A172 (cell line): ENCODE measurements around the gene HEMK1. TPM values are rescaled to one million over a fixed set of nuclear protein-coding genes. Genes with fewer than 3 reads are reported as not detected.

Experiments
- DNase-seq: peaks from one replicate; pipeline ENCODE4 v3.0.0-alpha.2; 2015; ENCODE audit warnings: low spot score
- total RNA-seq: library from RNA; depleted of rRNA; stranded (reverse); fragments of >200 nt; shearing (Covaris generic); gene quantifications from 2 replicates; pipeline ENCODE4 v1.2.3, GENCODE V29; 2014; rRNA removed

HEMK1 gene
- total RNA-seq: 15.3 and 18.1 TPM in 2 replicates

GRCh38 chr3:50568947-50569749, at the start of gene HEMK1:
TSS of gene HEMK1 (plus strand) at chr3:50569522. CDS start at chr3:50571105, 1,583 bp downstream.
- DNase-seq: peak; percentile 91

GRCh38 chr3:50520849-50521248, 48.5 kb upstream of the HEMK1 start:
- DNase-seq: no peak

- DNase-seq: no peak
Observed at GRCh38 chr3:50521572-50521971, 47.8 kb upstream of the HEMK1 start.

GRCh38 chr3:50523279-50523811, 46.0 kb upstream of the HEMK1 start:
- DNase-seq: no peak

- no peak for DNase-seq
Observed at GRCh38 chr3:50524746-50525145, 44.6 kb upstream of the HEMK1 start.

- DNase-seq: no peak
Observed at GRCh38 chr3:50525191-50525910, 44.0 kb upstream of the HEMK1 start.

- DNase-seq: peak; percentile 71
Observed at GRCh38 chr3:50525987-50526386, 43.3 kb upstream of the HEMK1 start.

- DNase-seq: no peak
Observed at GRCh38 chr3:50530001-50530970, 39.0 kb upstream of the HEMK1 start.

- no peak for DNase-seq
Observed at GRCh38 chr3:50531201-50531600, 38.1 kb upstream of the HEMK1 start.

- DNase-seq: no peak
Observed at GRCh38 chr3:50532062-50532705, 37.1 kb upstream of the HEMK1 start.

- no peak for DNase-seq
Observed at GRCh38 chr3:50533316-50533715, 36.0 kb upstream of the HEMK1 start.

GRCh38 chr3:50533807-50534461, 35.4 kb upstream of the HEMK1 start:
- no peak for DNase-seq

- DNase-seq: no peak
Observed at GRCh38 chr3:50534681-50535330, 34.5 kb upstream of the HEMK1 start.

GRCh38 chr3:50536471-50537180, 32.7 kb upstream of the HEMK1 start:
- no peak for DNase-seq

- no peak for DNase-seq
Observed at GRCh38 chr3:50537421-50538129, 31.7 kb upstream of the HEMK1 start.

GRCh38 chr3:50539356-50540286, 29.7 kb upstream of the HEMK1 start:
- no peak for DNase-seq

GRCh38 chr3:50542177-50543034, 26.9 kb upstream of the HEMK1 start:
- peak; percentile 74 for DNase-seq
